Ishikawa (cell line): Measurements from ENCODE around the gene RAC2.

Source experiments
- CEBPB ChIP-seq: IDR thresholded peaks from 2 replicates; pipeline ENCODE4 v1.6.1; 2012
- CREB1 ChIP-seq: IDR thresholded peaks from 2 replicates; pipeline ENCODE4 v1.6.1; 2012; ENCODE audit warnings: low read depth
- EGR1 ChIP-seq: IDR thresholded peaks from 2 replicates; pipeline ENCODE4 v1.6.1; 2012
- EP300 ChIP-seq: IDR thresholded peaks from 2 replicates; pipeline ENCODE4 v1.6.1; 2012; ENCODE audit warnings: borderline replicate concordance
- FOXM1 ChIP-seq: IDR thresholded peaks from 2 replicates; pipeline ENCODE4 v1.6.1; 2012; ENCODE audit warnings: low read depth, borderline replicate concordance
- MAX ChIP-seq: IDR thresholded peaks from 2 replicates; pipeline ENCODE4 v1.6.1; 2012
- NFIC ChIP-seq: IDR thresholded peaks from 2 replicates; pipeline ENCODE4 v1.6.1; 2012
- RAD21 ChIP-seq: IDR thresholded peaks from 2 replicates; pipeline ENCODE4 v1.6.1; 2012; ENCODE audit warnings: low read depth
- REST ChIP-seq: IDR thresholded peaks from 2 replicates; pipeline ENCODE4 v1.6.1; 2012; ENCODE audit warnings: low read depth, mild to moderate bottlenecking
- TAF1 ChIP-seq: IDR thresholded peaks from 2 replicates; pipeline ENCODE4 v1.6.1; 2012; ENCODE audit warnings: low read depth, mild to moderate bottlenecking
- TCF12 ChIP-seq: IDR thresholded peaks from 2 replicates; pipeline ENCODE4 v1.6.1; 2012; ENCODE audit warnings: low read depth
- TEAD4 ChIP-seq: IDR thresholded peaks from 2 replicates; pipeline ENCODE4 v1.6.1; 2012
- YY1 ChIP-seq: IDR thresholded peaks from 2 replicates; pipeline ENCODE4 v1.6.1; 2012; ENCODE audit warnings: low read depth
- ZBTB7A ChIP-seq: IDR thresholded peaks from 2 replicates; pipeline ENCODE4 v1.6.1; 2012; ENCODE audit warnings: low read depth
- TF ChIP-seq, protein P1 (sequence below): IDR thresholded peaks from 2 replicates; pipeline ENCODE4 v1.6.1; 2012

The RAC2 gene

GRCh38 chr22:37222440-37222971, 21.6 kb downstream of the RAC2 start:
- no peak for TF ChIP-seq TCF12
- no peak for TF ChIP-seq REST
- no peak for TF ChIP-seq EGR1
- TF ChIP-seq FOXM1: no peak
- no peak for TF ChIP-seq TEAD4
- TF ChIP-seq CREB1: no peak
- TF ChIP-seq YY1: no peak
- TF ChIP-seq ZBTB7A: no peak
- no peak for TF ChIP-seq CEBPB
- no peak for TF ChIP-seq RAD21

DNA sequence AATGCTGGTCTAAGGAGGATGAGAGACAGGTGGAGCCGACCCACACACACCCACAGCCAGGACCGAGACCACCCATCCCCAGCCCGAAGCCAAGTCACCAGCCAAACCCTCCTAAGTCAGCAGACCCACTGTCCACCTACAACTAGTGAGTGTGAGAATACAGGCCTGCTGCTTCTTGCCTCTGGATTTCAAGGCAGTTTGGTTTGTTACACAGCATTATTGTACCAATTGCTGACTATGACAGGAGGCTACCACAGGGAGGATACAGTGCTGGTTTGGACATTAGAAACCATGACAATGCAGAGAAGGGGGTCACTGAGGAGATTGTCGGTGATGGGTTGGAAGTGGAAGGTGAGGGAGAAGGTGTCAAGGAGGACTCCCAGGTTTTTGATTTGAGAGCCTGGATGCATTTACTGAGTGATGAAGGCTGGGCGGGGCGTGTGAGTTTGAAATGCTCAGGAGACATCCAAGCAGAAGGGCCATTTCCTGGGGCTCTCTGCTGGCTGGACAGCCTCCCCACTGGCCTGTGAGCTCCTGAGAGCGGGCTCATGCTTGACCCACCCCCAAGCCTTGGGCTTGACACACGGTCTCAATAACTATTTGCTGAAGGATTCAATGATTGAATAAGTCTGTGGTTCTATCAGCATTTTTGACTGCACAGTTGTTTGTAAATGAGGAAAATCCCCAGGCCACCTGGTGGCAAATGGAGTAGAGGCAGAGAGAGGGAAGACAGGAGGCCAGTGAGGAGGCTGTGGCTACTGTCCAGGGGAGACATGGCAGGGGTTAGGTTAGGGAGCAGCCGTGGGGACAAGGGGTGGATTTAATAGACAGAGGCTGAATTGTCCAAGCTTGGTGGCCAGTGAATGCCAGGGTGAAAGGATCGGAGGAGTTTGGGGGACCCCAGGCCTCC, 22.4 kb downstream of the RAC2 start:
- TF ChIP-seq NFIC (no peak), ZBTB7A (no peak), MAX (no peak), EGR1 (no peak), RAD21 (no peak), CEBPB (no peak), FOXM1 (no peak), REST (no peak), CREB1 (no peak), TAF1 (no peak), EP300 (no peak), YY1 (no peak), TCF12 (no peak), TEAD4 (no peak)
- TF ChIP-seq, protein P1, sequence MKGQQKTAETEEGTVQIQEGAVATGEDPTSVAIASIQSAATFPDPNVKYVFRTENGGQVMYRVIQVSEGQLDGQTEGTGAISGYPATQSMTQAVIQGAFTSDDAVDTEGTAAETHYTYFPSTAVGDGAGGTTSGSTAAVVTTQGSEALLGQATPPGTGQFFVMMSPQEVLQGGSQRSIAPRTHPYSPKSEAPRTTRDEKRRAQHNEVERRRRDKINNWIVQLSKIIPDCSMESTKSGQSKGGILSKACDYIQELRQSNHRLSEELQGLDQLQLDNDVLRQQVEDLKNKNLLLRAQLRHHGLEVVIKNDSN: no peak

DNA sequence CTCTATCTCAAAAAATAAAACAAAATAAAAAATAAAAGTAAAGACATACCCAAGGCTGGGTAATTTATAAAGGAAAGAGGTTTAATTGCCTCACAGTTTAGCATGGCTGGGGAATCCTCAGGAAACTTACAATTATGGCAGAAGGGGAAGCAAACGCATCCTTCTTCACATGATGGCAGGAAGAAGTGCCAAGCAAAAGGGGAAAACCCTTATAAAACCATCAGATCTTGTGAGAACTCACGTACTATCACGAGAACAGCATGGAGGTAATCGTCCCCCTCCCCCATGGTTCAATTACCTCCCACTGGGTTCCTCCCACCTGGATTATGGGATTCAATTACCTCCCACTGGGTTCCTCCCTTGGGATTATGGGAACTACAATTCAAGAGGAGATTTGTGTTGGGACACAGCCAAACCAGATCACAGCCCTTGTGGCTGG, 23.5 kb downstream of the RAC2 start:
- TF ChIP-seq FOXM1: no peak
- no peak for TF ChIP-seq EGR1
- TF ChIP-seq CREB1: no peak
- no peak for TF ChIP-seq NFIC
- no peak for TF ChIP-seq EP300
- TF ChIP-seq RAD21: no peak
- TF ChIP-seq MAX: no peak
- no peak for TF ChIP-seq TCF12
- TF ChIP-seq TEAD4: no peak
- no peak for TF ChIP-seq ZBTB7A
- TF ChIP-seq REST: no peak
- TF ChIP-seq CEBPB: no peak
- no peak for TF ChIP-seq YY1
- TF ChIP-seq, protein P1: no peak
- no peak for TF ChIP-seq TAF1

GRCh38 chr22:37219533-37219932, 24.5 kb downstream of the RAC2 start:
- TF ChIP-seq EGR1 (no peak), TAF1 (no peak), FOXM1 (no peak), EP300 (no peak), RAD21 (no peak), NFIC (no peak), ZBTB7A (no peak), TCF12 (no peak), CREB1 (no peak), YY1 (no peak), MAX (no peak), REST (no peak), CEBPB (no peak), TEAD4 (no peak)
- TF ChIP-seq, protein P1: no peak
